Middle frontal gyrus (tissue), 1 donor: ENCODE data around the gene ATP1A3.
"Not testable (repeated sequence)": the region's sequence is repeated elsewhere in the genome, so short reads cannot be mapped to it uniquely, and the experiment has no call there.

Experiments used
- DNase-seq: peaks from one replicate; pipeline ENCODE4 v3.0.0-alpha.2; 2015; ENCODE audit warnings: low spot score; ENCODE audit errors: extremely low spot score

Gene ATP1A3

DNA sequence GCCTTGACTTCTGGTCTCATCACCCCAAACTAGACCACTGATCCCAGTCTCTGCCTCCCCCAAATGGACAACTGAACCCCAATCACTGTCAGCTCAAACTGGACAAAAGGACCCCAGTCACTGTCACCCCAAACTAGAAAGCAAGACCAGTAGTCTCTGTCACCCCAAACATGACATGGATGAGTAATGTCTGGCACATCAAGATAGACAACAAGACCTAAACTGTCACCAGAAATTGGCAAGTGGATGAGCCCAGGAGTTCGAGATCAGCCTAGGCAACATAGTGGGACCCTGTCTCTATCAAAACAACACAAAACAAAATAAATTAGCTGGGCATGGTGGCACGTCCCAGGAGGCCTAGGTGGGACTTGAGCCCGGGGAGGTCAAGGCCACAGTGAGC, 46.9 kb downstream of the ATP1A3 start:
- no peak for DNase-seq

DNA sequence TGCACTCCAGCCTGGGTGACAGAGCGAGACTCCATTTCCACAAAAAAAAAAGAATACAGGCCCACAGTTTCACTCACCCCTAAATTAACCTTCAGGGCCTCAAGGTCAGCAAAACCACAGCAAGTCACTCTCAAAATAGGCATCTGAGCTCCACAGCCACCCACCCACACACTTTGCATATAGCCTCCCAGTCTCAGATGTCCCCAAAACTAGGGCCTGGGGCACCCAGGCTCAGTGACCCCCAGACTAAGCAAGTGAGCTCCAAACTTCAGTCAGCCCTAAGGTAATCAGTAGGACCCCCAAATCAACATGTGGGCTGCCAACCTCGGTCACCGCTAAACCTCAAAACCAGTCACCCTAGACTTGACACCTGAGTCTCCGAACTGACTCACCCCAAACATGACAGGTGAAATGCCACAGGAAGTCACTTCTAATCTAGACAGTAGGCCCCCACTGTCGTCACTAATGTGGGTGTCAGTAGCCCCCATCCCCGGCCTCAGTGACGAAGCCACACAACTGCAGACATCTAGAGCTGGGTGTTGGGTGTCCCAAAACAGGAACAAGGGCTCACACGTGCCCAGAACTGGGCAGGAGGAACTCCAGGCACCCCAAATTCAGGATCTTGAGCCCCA, 48.8 kb downstream of the ATP1A3 start:
- no peak for DNase-seq

DNA sequence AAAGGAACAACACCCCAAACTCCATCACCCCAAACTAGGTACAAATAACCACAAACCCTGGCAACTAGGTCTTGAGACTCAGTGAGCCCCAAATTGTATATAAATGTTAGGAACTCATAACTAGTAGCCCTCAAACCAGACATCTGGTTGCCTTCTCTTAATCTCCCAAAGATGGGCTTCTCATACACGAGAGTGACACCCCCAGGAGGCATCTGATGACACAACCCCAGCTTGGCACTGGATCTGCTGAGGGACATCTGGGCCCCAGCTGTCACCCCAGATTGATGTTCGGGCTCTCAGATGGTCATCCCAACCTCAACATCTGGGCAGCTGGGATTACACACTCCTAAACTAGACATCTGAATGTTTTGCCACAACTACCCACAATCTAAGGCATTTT, 49.7 kb downstream of the ATP1A3 start:
- no peak for DNase-seq

DNA sequence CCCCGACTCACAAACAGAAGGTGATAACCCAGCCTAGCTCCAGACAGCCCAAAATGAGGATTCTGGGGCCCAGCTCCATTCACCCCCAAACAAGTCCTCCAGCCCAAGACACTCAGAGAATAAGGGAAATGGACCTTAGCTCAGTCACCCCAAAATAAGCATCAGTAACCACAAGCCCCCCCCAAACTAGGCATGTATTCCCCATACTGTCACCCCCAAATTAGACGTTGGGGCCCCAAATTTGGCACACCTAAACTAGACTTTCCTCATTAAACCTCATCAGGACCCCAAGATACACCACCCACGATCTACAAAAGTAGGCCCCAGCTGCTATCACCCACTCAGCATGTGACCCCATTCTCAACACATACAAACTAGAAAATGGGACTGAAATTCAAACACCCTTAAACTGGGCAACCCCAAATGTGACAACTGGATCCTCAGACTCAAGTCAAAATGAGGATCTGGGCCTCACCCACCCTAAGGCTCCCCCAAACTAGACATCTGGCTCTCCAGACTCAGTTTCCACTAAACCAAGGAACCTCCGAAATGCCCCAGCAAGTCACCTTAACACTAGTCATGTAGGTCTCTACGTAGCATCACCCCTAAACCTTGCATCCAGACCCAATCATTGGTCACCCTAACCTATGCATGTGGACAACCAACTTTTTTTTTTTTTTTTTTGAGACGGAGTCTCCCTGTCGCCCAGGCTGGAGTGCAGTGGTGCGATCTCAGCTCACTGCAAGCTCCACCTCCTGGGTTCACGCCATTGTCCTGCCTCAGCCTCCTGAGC, 52.4 kb downstream of the ATP1A3 start:
- DNase-seq, result no peak

DNA sequence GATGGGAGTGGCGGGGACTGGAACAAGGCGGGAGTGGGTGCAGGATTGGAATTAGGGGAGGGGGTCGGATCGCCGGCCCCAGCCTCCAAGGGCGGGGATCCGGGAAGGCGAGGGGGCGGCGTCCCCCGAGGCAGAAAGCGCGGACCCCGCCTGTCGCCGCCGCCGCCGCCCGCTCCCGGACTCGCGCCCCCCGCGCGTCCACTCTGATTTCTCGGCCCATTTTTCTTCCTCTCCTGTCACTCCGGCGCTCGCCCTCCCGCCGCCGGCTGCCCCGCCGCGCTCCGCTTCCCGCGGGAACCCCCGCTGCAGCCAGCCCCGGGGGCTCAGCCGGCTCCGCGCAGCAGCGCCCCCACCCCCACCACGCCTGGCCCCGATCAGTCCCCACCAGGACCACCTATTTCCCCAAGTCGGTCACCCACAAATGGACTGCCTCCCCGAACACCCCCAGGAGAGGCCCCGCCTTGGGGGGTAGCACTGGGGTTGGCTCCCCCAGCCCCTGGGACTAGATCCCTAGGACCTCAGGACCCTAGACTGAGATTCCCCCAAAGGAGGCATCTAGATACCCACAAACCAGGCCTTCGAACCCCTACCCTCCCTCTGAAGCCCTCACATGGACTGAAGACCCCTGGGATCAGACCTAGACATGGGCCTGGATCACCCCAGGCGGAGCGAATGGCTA, 53.2 kb downstream of the ATP1A3 start:
- no peak for DNase-seq

DNA sequence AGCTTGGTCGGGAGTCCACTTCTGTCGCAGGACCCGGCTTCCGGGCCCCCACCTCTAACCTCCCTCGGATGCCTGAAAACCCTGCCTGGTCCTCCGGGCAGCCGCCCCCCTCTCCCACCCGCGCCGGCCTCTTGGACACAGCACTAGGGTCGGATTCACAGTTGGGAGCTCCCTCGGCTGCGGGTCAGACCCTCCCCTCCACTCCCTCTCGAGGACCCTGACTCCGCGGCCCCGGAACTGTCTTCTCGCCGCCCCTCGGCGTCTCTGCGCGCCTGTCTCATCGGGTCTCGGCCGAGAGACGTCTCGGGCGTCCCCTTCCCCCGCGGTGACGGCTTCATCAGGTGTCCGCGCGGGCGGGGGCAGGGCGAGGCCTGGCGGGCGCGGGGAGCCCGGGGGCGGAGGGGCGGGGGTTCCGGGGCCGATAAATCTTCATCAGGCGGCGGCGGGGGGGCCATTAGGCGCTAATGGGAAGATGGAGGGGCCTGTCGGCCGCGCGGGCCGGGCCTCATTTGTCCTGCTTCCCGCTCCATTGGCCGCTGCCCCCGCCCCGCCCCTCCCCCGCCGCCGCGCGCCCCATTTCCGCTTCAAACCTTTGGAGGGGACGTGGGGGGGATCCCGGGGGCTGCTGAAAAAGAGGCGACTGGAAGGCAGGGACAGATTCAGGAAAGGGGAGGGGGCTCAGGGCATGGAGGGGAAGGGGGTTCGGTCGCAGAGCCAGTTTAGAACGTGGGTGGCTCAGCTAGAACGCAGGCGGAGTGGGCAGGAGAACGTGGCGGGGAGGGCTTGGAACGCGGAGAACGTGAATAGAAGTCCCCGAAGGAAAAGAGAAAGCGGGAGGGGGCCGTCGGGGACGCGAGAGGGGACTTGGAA, 53.9 kb downstream of the ATP1A3 start:
- no peak for DNase-seq

DNA sequence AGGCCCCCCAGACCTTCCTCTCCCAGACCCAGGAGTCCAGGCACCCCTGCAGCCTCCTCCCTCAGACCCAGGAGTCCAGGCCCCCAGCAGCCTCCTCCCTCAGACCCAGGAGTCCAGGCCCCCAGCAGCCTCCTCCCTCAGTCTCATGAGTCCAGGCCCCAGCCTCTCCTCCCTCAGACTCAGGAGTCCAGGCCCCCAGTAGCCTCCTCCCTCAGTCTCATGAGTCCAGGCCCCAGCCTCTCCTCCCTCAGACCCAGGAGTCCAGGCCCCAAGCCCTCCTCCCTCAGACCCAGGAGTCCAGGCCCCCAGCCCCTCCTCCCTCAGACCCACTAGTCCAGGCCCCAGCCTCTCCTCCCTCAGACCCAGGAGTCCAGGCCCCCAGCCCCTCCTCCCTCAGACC, 54.8 kb downstream of the ATP1A3 start:
- not testable (repeated sequence) for DNase-seq

DNA sequence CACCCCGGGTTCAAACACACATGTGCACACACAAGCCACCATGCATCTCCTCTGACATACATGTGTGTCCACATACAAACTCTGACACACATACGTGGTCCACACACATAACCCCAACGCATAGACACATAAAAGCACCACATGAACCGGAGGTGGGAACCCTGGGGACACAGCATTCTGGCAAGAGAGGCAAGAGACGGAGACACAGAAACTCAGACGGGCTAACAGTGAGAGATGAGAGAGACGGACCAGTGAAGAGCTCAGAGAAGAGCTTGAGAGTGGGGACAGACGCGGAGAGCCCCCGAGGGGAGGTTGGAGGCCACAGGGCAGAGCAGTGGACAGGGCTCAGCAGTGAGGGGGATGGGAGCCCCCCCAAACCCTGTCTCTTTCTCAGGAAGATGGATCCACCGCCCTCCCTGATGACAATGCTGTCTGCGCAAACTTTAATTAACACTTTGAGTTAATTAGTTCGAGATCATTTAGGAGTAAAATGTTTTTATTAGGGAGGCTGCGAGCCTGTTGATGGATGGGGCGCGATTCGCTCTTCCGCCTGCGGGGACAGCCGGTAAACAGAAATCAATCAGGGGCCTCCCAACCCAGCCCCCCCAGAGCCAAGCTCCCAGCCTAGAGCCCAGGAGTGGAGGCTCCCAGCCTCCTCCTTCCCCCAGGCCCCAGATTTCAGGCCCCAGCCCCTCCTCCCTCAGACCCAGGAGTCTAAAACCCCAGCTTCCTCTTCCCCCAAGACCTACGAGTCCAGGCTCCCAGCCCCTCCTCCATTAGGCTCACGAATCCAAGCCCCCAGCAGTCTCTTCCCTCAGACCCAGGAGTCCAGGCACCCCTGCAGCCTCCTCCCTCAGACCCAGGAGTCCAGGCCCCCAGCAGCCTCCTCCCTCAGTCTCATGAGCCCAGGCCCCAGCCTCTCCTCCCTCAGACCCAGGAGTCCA, 56.2 kb downstream of the ATP1A3 start:
- DNase-seq, result no peak

DNA sequence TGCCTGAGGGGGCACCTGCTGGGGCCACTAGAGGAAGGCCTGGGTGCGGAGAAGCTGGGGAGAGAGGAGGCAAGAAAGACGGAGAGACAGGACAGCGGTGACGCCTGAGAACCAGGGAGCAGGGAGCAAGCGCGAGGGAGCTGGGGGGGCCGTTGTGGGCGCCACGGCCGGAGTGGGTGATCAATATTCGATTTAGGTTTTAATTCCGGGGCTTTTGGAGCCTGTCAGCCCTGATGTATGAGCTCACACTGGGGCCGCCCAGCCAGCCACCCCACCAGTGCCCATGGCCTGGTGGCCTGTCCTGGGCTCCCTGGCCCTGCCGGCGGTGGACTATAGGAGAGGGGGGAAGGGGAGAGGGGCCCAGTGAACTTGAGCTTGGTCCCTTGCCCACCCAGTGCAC, 57.1 kb downstream of the ATP1A3 start:
- DNase-seq, result no peak

DNA sequence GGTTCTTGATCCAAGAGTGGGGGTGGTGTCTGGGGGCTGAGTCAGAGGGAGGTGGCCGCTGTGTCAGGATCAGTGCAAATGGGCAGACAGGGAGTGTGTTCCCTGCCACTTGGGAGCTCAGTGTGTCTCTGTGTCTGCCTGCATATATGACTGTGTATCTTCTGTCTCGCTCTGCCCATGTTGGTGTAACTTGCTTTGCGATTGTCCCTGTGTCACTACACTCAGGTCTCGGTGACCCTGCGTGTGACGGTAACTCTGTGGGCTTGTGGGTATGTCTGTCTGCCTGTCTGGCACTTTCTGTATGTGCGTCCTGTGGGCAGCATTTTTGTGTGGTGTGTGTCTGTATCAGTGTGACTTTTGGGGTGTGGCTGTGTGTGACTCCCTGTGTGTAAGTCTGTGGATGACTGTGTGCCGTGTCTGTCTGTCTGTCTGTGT, 57.6 kb downstream of the ATP1A3 start:
- no peak for DNase-seq

DNA sequence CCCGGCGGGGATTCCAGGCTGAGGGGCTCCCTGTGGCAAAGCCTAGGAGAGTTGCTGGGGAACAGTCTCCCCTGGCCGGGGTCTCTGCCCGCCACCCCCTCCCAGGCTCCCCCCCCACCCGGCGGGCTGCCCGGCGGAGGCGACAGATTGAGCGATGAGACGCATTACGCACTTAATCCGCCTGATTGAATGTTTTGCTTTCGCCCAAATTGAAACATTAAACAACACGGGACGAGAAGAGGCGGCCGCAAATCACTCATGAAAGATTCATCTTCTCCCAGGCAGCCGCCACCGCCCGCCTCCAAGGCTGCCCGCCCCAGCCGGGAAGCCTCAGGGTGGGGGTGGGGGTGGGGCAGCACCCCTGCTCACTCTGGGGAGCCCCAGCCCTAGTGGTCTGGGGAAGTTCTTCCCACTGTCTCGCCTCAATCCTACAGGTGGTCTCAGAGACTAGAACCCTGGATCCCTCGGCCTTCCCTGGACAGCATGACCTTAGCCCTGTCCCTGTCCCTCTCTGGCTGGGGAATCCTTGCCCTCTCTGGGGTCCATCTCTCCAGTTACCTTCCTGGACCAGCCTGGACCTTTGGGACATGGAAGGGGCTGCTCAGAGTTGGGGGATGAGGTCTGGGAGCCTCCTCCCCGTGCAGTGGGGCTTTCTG, 58.1 kb downstream of the ATP1A3 start:
- DNase-seq, result no peak

DNA sequence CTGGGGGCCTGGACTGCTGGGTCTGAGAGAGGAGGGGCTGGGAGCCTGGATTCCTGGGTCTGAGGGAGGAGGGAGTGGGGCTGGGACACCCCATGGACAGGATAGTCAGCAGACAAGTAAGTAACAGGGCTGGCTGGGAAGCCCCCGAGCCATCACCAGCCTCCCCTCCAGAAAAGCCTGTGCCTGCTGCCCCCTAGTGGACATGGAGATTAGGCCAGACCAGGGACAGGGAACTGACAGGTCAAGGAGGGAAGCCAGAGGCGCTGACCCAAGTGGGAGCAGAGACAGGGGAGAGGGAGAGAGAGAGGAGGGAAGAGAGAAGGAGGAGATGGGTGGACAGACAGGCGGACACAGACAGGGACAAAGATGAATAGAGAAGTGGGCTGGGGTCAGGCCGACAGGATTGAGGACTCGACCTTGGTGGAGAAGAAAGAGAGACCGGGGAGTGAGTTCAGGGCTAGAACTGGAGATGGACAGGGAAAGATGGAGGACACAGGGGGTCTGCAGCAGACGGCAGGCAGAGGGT, 59.1 kb downstream of the ATP1A3 start:
- no peak for DNase-seq

DNA sequence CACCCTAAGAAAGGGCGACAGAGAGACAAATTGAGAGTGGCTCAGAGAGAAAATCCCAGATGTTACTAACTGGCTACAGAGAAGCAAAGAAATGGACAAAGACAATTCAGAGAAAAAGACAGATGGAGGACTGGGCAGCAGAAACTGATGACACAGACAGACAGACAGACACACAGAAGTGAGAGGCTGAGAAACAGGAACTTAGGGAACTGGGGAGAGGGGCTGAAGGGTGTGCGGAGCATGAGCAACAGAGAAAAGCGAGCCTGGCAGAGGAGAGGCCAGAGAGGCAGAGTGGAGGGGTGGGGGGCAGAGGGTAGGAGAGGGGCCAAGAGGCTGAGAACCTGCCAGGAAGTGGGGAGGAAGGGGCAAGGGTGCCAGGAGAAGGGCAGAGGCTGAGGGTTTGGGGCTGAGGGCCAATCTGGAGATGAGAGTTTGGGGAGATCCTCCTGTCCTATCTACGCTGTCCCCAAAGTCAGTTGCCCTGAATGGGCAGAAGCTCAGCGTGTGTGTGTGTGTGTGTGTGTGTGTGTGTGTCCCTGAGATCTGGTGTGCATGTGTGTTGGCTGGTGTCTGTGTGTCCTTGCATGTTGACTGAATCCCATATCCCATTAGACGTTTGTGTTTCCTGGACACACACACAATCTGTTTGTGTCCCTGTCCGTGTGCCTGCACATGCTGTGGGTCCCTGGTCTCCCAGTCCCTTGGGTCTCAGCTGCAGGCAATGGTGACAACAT, 60.2 kb downstream of the ATP1A3 start:
- DNase-seq, result no peak

DNA sequence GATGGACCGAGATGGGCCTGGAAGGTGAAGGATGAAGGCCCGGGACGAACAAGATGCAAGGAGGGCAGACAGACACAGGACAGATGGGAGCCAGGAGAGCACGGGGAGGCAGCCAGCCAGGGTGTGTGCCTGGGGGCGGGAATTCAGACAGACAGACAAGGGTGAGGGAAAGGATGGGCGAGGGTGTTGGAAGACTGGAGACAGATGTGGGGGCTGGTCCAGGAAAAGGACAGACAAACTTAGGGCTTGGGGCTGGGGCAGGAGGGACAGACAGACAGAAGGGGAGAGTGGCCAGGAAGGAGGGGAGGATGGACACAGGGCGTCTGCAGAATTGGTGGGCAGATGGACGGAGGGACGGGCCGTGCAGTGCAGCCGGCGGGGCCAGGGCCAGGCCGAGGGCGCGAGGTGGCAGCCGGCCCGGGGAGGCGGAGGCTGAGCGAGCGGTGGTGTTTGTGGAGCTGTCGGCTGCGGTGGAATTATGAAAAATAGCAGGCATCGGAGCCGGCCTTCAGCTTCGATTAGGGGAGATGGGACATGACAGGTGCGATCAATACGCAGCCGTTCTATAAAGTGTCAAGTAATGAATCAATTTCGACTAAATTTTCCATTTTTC, 61.2 kb downstream of the ATP1A3 start:
- no peak for DNase-seq

DNA sequence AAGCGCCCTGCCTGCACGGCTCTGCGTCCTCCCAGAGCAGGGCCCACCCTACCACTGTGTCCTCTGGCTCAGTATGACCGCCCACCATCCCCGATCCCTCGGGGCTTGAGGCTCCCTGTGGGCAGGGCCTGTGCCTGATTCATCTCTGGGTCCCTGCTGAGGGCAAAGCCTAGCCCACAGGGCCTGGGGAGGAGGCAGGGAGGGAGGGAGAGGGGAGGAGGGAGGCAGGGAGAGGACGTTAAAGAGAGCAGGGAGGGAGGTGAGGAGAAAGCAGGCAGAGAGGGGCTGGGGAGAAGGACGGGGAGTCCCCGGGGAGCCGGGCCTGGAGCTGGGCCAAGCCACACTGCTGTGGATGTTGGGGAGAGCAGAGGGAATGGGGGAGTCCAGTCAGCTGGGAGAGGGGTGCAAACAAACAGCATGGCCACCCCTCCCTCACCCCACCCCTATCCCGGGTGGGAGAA, 61.7 kb downstream of the ATP1A3 start:
- no peak for DNase-seq

DNA sequence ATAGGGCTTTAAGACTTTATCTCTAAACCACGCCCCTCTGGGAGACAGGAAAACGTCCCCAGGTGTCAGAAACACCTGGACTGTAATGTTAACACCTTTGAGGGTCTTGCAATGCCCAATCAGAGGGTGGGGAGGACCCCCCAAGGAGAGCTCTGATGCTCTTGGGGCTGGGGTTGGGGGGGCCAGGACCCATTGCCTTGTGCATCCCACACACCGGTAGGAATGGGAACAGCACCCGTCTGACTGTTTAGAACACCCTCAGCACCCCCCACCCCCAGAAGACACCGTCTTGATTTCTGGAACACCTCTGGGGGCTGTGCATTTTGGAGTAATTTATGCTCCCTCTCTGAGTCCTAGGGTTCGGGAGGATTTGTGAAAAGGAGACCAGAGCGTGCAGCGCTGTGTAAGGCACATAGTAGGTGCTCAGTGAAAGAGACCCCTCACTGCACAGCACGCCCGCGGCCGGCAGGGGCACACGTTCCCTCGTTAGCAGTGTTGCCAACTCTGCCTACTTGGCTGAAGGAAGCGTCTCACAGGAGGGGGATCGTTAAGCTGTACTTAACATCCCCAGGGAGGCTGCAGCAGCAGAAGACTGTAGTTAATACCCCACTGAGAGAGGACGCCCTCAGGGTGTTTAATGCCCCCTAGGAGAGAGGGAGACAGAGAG, 63.0 kb downstream of the ATP1A3 start:
- DNase-seq, result no peak

DNA sequence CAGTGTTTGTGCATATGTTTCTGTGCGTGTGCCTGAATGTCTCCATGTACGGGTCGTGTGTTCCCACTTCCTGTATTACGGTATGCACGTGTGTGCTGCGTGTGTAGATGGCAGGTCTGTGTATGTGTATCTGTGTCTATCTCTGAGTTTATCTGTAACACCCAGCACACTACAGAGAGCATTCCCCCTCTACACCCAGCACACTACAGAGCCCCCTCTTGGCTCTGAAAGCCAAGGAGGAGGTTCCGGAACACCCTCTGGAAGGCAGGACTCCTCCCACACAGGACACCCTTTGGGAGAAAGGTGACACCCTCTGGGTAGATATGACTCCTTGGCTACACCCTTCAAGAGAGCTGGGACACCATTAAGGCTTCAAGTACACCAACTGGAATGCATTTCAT, 63.7 kb downstream of the ATP1A3 start:
- DNase-seq, result no peak

DNA sequence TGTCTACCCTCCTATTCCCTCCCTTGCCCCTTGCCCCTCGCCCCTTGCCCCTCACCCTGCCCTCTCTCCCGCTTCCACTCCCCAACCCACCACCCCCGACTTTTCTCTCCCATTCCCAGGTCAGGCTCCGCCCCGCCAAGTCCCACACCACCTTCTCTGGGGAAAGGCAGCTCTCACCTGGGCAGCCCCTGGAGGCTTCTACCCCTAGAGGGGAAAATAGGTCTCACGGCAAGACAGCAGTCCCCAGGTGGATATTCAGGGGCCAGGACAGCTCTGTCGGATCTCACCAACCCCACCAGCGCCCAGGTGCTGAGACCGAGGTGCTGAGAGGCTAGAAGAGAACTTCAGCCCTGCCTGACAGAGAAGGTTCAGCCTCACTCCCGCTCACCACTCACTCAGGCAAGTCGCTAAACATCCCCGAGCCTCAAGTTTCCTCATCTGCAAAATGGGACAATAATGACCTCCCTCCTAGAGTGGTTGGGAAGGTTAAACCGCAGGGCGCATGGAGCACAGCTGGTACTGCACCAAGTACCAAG, 64.4 kb downstream of the ATP1A3 start:
- no peak for DNase-seq
